HG03432 (cell line): ENCODE data around the gene PRRC1.

Source experiments
- ATAC-seq: cut with Tn5 transposase; IDR thresholded peaks from one replicate; pipeline ENCODE4 v1.9.1; 2021; ENCODE audit warnings: mild to moderate bottlenecking, moderate library complexity; ENCODE audit not compliant: unreplicated experiment

Gene PRRC1

GRCh38 chr5:127574852-127575679 is 57.6 kb downstream of the PRRC1 start:
- no peak for ATAC-seq

GRCh38 chr5:127577458-127577857 is 60.0 kb downstream of the PRRC1 start:
- peak; percentile 46 for ATAC-seq

GRCh38 chr5:127580731-127581130 is 63.3 kb downstream of the PRRC1 start:
- ATAC-seq = peak; percentile 61

- ATAC-seq = no peak
Observed at GRCh38 chr5:127581450-127581849, 64.0 kb downstream of the PRRC1 start.

GRCh38 chr5:127582773-127583370 is 65.4 kb downstream of the PRRC1 start:
- ATAC-seq = no peak

- no peak for ATAC-seq
Observed at GRCh38 chr5:127583866-127584265, 66.4 kb downstream of the PRRC1 start.

GRCh38 chr5:127585661-127586060 is 68.2 kb downstream of the PRRC1 start:
- peak; percentile 21 for ATAC-seq

GRCh38 chr5:127586066-127586770 is 68.8 kb downstream of the PRRC1 start:
- ATAC-seq = peak; percentile 76

GRCh38 chr5:127586811-127587210 is 69.4 kb downstream of the PRRC1 start:
- ATAC-seq = peak; percentile 46

GRCh38 chr5:127587246-127587917 is 69.9 kb downstream of the PRRC1 start:
- ATAC-seq = no peak

GRCh38 chr5:127588368-127588767 is 70.9 kb downstream of the PRRC1 start:
- ATAC-seq = no peak

- no peak for ATAC-seq
Observed at GRCh38 chr5:127589309-127590030, 72.0 kb downstream of the PRRC1 start.

- peak; percentile 63 for ATAC-seq
Observed at GRCh38 chr5:127590156-127590722, 72.8 kb downstream of the PRRC1 start.

GRCh38 chr5:127595484-127596368 is 78.3 kb downstream of the PRRC1 start:
- ATAC-seq = no peak

- no peak for ATAC-seq
Observed at GRCh38 chr5:127596501-127596900, 79.1 kb downstream of the PRRC1 start.

GRCh38 chr5:127599320-127599719 is 81.9 kb downstream of the PRRC1 start:
- ATAC-seq = no peak

GRCh38 chr5:127599847-127600246 is 82.4 kb downstream of the PRRC1 start:
- ATAC-seq = no peak

GRCh38 chr5:127601111-127601510 is 83.7 kb downstream of the PRRC1 start:
- ATAC-seq = no peak

- ATAC-seq = no peak
Observed at GRCh38 chr5:127601601-127602000, 84.2 kb downstream of the PRRC1 start.
